Measurements from ENCODE around the gene SH3GL1. TPM values are rescaled to one million over a fixed set of nuclear protein-coding genes. Genes with fewer than 3 reads are reported as not detected.

SH3GL1 gene
- total and polyA plus RNA-seq, 10 of the 15 experiments (the other 5 are each of a cell fraction or from before 2014, with no cell fraction given) = 0.93 to 47.4 (median 28.4) TPM

DNA sequence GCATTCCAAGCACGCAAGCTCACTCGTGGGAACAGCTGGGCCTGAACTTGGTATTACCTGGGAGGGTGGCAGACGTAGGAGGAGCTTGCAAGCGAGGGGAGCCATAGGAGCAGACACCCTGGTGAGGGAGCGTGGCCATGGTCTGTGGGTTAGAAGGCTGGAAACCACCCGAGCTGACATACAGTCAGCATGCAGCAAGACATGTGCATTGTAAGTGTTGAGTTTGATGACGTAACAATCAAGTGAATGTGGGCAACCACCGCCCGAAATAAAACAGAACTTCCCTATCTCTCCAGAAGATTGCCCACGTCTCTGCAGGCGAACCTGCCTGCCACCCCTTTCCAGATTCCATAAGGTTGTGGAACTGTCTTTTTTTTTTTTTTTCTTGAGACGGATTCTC is 30.4 kb upstream of the SH3GL1 start:
- no peak for DNase-seq (ENCODE audit: low read depth, low spot score)
- peaks cover 19 to 35% of the 10 kb centered on the region in 2 experiments for H3K36me3 ChIP-seq (ENCODE audit: control insufficient read depth in 2 of 2, insufficient read depth in 2 of 2, low read length in 1 of 2)
- H3K27ac ChIP-seq (ENCODE audit: control insufficient read depth, insufficient read depth) = no peak overlapping the region
- ATAC-seq = no peak
- FAIRE-seq = no peak
- CTCF ChIA-PET = no interaction called here
- no peaks in the 10 kb centered on the region for H3K27me3 ChIP-seq (replicated peaks in 1 of 2; ENCODE audit: control insufficient read depth in 2 of 2, insufficient read depth in 2 of 2, low read length in 1 of 2)
- 71% methylated on average over 11 of the region's 12 CpGs for WGBS (ENCODE audit: insufficient coverage, insufficient replicate concordance, low lambda C conversion rate, missing lambda C conversion rate)
- H3K4me3 ChIP-seq = no peak overlapping the region
- SMC1A ChIA-PET (ENCODE audit: uncharacterized antibody, unreplicated experiment) = no interaction called here
- intact Hi-C loops (cut with micrococcal nuclease; ENCODE audit: unreplicated experiment) = no loop called here
- in situ Hi-C loops (cut with MboI) = no loop called here
- H4K20me1 ChIP-seq (ENCODE audit: control insufficient read depth, insufficient read depth) = no peaks in the 10 kb centered on the region
- H3K79me2 ChIP-seq (ENCODE audit: control insufficient read depth, insufficient read depth, low read length) = no peaks in the 10 kb centered on the region
- BruUV-seq (replicated peaks) = no TSS peak
- H3K9ac ChIP-seq (ENCODE audit: control insufficient read depth, insufficient read depth, low read length) = no peak overlapping the region
- peaks cover 21% of the 10 kb centered on the region for H3K4me1 ChIP-seq (ENCODE audit: control insufficient read depth, insufficient read depth, low read length)
- POLR2A ChIA-PET = no interaction called here
- RAD21 ChIA-PET (ENCODE audit: unreplicated experiment) = no interaction called here
- H3K9me3 ChIP-seq (replicated peaks; ENCODE audit: control insufficient read depth, insufficient read depth, low read length) = no peaks in the 10 kb centered on the region
- no peak overlapping the region for H3K4me2 ChIP-seq (ENCODE audit: control insufficient read depth, insufficient read depth)
- no peak overlapping the region for H2AFZ ChIP-seq (ENCODE audit: control insufficient read depth, low read depth, low read length)
- TF ChIP-seq, protein P1, sequence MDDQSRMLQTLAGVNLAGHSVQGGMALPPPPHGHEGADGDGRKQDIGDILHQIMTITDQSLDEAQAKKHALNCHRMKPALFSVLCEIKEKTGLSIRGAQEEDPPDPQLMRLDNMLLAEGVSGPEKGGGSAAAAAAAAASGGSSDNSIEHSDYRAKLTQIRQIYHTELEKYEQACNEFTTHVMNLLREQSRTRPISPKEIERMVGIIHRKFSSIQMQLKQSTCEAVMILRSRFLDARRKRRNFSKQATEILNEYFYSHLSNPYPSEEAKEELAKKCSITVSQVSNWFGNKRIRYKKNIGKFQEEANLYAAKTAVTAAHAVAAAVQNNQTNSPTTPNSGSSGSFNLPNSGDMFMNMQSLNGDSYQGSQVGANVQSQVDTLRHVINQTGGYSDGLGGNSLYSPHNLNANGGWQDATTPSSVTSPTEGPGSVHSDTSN (IDR thresholded peaks at IDR 0.05; ENCODE audit: insufficient replicate concordance, low read depth, low read length) = no peak
- TF ChIP-seq SPI1 (IDR thresholded peaks at IDR 0.05; ENCODE audit: borderline replicate concordance, insufficient read depth, low read depth, low read length) (no peak), BRCA1 (IDR thresholded peaks at IDR 0.05; ENCODE audit: low read depth, low read length) (no peak), NR2C2 (IDR thresholded peaks at IDR 0.05; ENCODE audit: borderline replicate concordance, control insufficient read depth, insufficient read length, low read depth) (no peak), TAF1 (IDR thresholded peaks at IDR 0.05; ENCODE audit: borderline replicate concordance, low read depth, low read length) (no peak), CBFB (IDR thresholded peaks at IDR 0.05; ENCODE audit: low read depth) (no peak), JUNB (IDR thresholded peaks at IDR 0.05) (no peak), TCF7 (IDR thresholded peaks at IDR 0.05; ENCODE audit: borderline replicate concordance) (no peak), ATF7 (IDR thresholded peaks at IDR 0.05; ENCODE audit: low read depth) (no peak), POLR2AphosphoS2 (IDR thresholded peaks at IDR 0.05; ENCODE audit: low read depth, low read length) (no peak), POLR2AphosphoS5 (IDR thresholded peaks at IDR 0.05; ENCODE audit: low read length) (no peak; the same call in 1 of the 2 replicates), ZBED1 (IDR thresholded peaks at IDR 0.05; ENCODE audit: borderline replicate concordance) (no peak), POLR2A (IDR thresholded peaks at IDR 0.05; ENCODE audit: low read depth, low read length) (peak; percentile 15; the same call in 1 of the 2 replicates), CREM (IDR thresholded peaks at IDR 0.05; ENCODE audit: low read depth) (peak; percentile 29; the same call in 1 of the 2 replicates), CBX3 (IDR thresholded peaks at IDR 0.05; ENCODE audit: borderline replicate concordance, low read depth) (no peak), SIX5 (IDR thresholded peaks at IDR 0.05; ENCODE audit: low read depth, low read length, severe bottlenecking) (no peak), FOXM1 (IDR thresholded peaks at IDR 0.05; ENCODE audit: low read depth, low read length) (no peak), EP300 (IDR thresholded peaks at IDR 0.05; ENCODE audit: borderline replicate concordance in 1 of 2, control insufficient read depth in 1 of 2, low read depth in 2 of 2, low read length in 2 of 2) (no peak), ZNF217 (IDR thresholded peaks at IDR 0.05) (no peak), EED (IDR thresholded peaks at IDR 0.05; ENCODE audit: low read depth) (no peak), RCOR1 (conservative IDR thresholded peaks at IDR 0.05; ENCODE audit: low read depth, low read length) (no peak)
- TF ChIP-seq, protein P2, sequence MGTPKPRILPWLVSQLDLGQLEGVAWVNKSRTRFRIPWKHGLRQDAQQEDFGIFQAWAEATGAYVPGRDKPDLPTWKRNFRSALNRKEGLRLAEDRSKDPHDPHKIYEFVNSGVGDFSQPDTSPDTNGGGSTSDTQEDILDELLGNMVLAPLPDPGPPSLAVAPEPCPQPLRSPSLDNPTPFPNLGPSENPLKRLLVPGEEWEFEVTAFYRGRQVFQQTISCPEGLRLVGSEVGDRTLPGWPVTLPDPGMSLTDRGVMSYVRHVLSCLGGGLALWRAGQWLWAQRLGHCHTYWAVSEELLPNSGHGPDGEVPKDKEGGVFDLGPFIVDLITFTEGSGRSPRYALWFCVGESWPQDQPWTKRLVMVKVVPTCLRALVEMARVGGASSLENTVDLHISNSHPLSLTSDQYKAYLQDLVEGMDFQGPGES (IDR thresholded peaks at IDR 0.05) = no peak
- TF ChIP-seq, protein P3, sequence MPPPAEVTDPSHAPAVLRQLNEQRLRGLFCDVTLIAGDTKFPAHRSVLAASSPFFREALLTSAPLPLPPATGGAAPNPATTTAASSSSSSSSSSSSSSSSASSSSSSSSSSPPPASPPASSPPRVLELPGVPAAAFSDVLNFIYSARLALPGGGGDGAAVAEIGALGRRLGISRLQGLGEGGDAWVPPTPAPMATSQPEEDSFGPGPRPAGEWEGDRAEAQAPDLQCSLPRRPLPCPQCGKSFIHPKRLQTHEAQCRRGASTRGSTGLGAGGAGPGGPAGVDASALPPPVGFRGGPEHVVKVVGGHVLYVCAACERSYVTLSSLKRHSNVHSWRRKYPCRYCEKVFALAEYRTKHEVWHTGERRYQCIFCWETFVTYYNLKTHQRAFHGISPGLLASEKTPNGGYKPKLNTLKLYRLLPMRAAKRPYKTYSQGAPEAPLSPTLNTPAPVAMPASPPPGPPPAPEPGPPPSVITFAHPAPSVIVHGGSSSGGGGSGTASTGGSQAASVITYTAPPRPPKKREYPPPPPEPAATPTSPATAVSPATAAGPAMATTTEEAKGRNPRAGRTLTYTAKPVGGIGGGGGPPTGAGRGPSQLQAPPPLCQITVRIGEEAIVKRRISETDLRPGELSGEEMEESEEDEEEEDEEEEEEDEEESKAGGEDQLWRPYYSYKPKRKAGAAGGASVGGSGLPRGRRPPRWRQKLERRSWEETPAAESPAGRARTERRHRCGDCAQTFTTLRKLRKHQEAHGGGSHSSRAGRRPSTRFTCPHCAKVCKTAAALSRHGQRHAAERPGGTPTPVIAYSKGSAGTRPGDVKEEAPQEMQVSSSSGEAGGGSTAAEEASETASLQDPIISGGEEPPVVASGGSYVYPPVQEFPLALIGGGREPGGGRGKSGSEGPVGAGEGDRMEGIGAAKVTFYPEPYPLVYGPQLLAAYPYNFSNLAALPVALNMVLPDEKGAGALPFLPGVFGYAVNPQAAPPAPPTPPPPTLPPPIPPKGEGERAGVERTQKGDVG (CRISPR knock-in tag; IDR thresholded peaks at IDR 0.05) = no peak
